ENCODE measurements around the gene PAGR1.
A peak's percentile ranks its signal among the peaks of the same experiment; 100 is the strongest.
"Not testable (repeated sequence)": the region's sequence is repeated elsewhere in the genome, so short reads cannot be mapped to it uniquely, and the experiment has no call there.

The PAGR1 gene

GRCh38 chr16:29824589-29825144 lies 8.7 kb downstream of the PAGR1 start:
- Histone ChIP-seq H3K4me3 (peak overlapping the region; percentile 51), H3K27ac (peak overlapping the region; percentile 15 to 78)
- TF ChIP-seq CTCF (IDR thresholded peaks at IDR 0.05): no peak
- DNase-seq (ENCODE audit: low spot score): no peak

- peak overlapping the region; percentile 15 to 78 for H3K27ac ChIP-seq
- no peak for TF ChIP-seq CTCF (IDR thresholded peaks at IDR 0.05)
- DNase-seq (ENCODE audit: low spot score): peak; percentile 78
- peak overlapping the region; percentile 51 for H3K4me3 ChIP-seq
These were observed 9.4 kb downstream of the PAGR1 start for GRCh38 chr16:29825145-29826044.

GRCh38 chr16:29826342-29826695 lies 10.4 kb downstream of the PAGR1 start:
- H3K4me3 ChIP-seq: no peak overlapping the region
- DNase-seq (ENCODE audit: low spot score): no peak
- TF ChIP-seq CTCF (IDR thresholded peaks at IDR 0.05): no peak
- peak overlapping the region in 1 of 2 donors; percentile 78 for H3K27ac ChIP-seq

GRCh38 chr16:29830774-29831173 lies 14.8 kb downstream of the PAGR1 start:
- Histone ChIP-seq H3K27ac (no peak overlapping the region), H3K4me3 (no peak overlapping the region)
- no peak for DNase-seq (ENCODE audit: low spot score)
- no peak for TF ChIP-seq CTCF (IDR thresholded peaks at IDR 0.05)

GRCh38 chr16:29831490-29831889 lies 15.5 kb downstream of the PAGR1 start:
- no peak for TF ChIP-seq CTCF (IDR thresholded peaks at IDR 0.05)
- H3K27ac ChIP-seq: no peak overlapping the region
- DNase-seq (ENCODE audit: low spot score): no peak
- H3K4me3 ChIP-seq: no peak overlapping the region

- not testable (repeated sequence) for DNase-seq (ENCODE audit: low spot score); H3K27ac ChIP-seq; H3K4me3 ChIP-seq
These were observed 17.3 kb downstream of the PAGR1 start for GRCh38 chr16:29833219-29833618.

- H3K27ac ChIP-seq: no peak overlapping the region
- TF ChIP-seq CTCF (IDR thresholded peaks at IDR 0.05): no peak
- DNase-seq (ENCODE audit: low spot score): no peak
These were observed 18.1 kb downstream of the PAGR1 start for GRCh38 chr16:29834079-29834478.

More at GRCh38 chr16:29834079-29834478, 18.1 kb downstream of the PAGR1 start:
- no peak overlapping the region for H3K4me3 ChIP-seq

All from coronary artery (tissue), 2 donors.